SJCRH30 (cell line): Measurements from ENCODE around the gene UBTD2. TPM values are rescaled to one million over a fixed set of nuclear protein-coding genes. Genes with fewer than 3 reads are reported as not detected.

Experiments used
- DNase-seq, 2 experiments: peaks; one replicate each; pipeline ENCODE4 v3.0.0-alpha.2; 2015 to 2020
- H3K27ac ChIP-seq: fragments of 250-450 bp; sonication (Bioruptor Pico); 2 replicates; pipeline ENCODE4 v1.5.1; 2020; ENCODE audit warnings: mild to moderate bottlenecking, moderate library complexity
- H3K27me3 ChIP-seq: fragments of 250-450 bp; sonication (Bioruptor Pico); 2 replicates; pipeline ENCODE4 v1.5.1; 2020; ENCODE audit warnings: mild to moderate bottlenecking, moderate library complexity
- H3K36me3 ChIP-seq: fragments of 250-450 bp; sonication (Bioruptor Pico); 2 replicates; pipeline ENCODE4 v1.5.1; 2020; ENCODE audit warnings: mild to moderate bottlenecking, moderate library complexity
- H3K4me1 ChIP-seq: fragments of 250-450 bp; sonication (Bioruptor Pico); 2 replicates; pipeline ENCODE4 v1.5.1; 2020; ENCODE audit warnings: mild to moderate bottlenecking, moderate library complexity
- H3K4me3 ChIP-seq: fragments of 250-450 bp; sonication (Bioruptor Pico); 2 replicates; pipeline ENCODE4 v1.5.1; 2020; ENCODE audit warnings: mild to moderate bottlenecking, moderate library complexity
- H3K9me3 ChIP-seq: fragments of 250-450 bp; sonication (Bioruptor Pico); replicated peaks from 2 replicates; pipeline ENCODE4 v1.5.1; 2020; ENCODE audit warnings: mild to moderate bottlenecking, moderate library complexity
- total RNA-seq: library from RNA; depleted of rRNA; stranded (reverse); fragments of >200 nt; shearing (Covaris generic); gene quantifications from 2 replicates; pipeline ENCODE4 v1.2.3, GENCODE V29; 2014

Gene UBTD2
- total RNA-seq, 1 experiment from 2014 or later: 62.7 TPM

GRCh38 chr5:172281346-172281745 is 2.2 kb downstream of the UBTD2 start:
- H3K4me1 ChIP-seq: peaks cover 15% of the 10 kb centered on the region
- H3K36me3 ChIP-seq: peaks cover 13% of the 10 kb centered on the region
- H3K9me3 ChIP-seq: no peaks in the 10 kb centered on the region
- H3K4me3 ChIP-seq: peak overlapping the region; percentile 96
- no peaks in the 10 kb centered on the region for H3K27me3 ChIP-seq
- peak; percentile 15 to 38 for DNase-seq
- peak overlapping the region; percentile 97; the same call in 1 of the 2 replicates for H3K27ac ChIP-seq

GRCh38 chr5:172280929-172281328 is 2.6 kb downstream of the UBTD2 start:
- peak; percentile 35 to 61 for DNase-seq
- no peaks in the 10 kb centered on the region for H3K27me3 ChIP-seq
- H3K9me3 ChIP-seq: no peaks in the 10 kb centered on the region
- 0 out of 2 replicates have a peak overlapping the region, but pooled peaks have one; percentile 97 for H3K27ac ChIP-seq
- peaks cover 15% of the 10 kb centered on the region for H3K4me1 ChIP-seq
- peaks cover 16% of the 10 kb centered on the region for H3K36me3 ChIP-seq
- peak overlapping the region; percentile 96 for H3K4me3 ChIP-seq

GRCh38 chr5:172280317-172280716 is 3.2 kb downstream of the UBTD2 start:
- DNase-seq: no peak
- no peaks in the 10 kb centered on the region for H3K27me3 ChIP-seq
- no peak overlapping the region for H3K27ac ChIP-seq
- H3K4me1 ChIP-seq: peaks cover 15% of the 10 kb centered on the region
- no peak overlapping the region for H3K4me3 ChIP-seq
- H3K9me3 ChIP-seq: no peaks in the 10 kb centered on the region
- H3K36me3 ChIP-seq: peaks cover 16% of the 10 kb centered on the region

GRCh38 chr5:172278356-172278755 is 5.2 kb downstream of the UBTD2 start:
- H3K4me1 ChIP-seq: peaks cover 10% of the 10 kb centered on the region
- no peaks in the 10 kb centered on the region for H3K27me3 ChIP-seq
- no peak overlapping the region for H3K27ac ChIP-seq
- peaks cover 16% of the 10 kb centered on the region for H3K36me3 ChIP-seq
- DNase-seq: no peak
- H3K4me3 ChIP-seq: no peak overlapping the region
- no peaks in the 10 kb centered on the region for H3K9me3 ChIP-seq

- no peak for DNase-seq
- H3K36me3 ChIP-seq: peaks cover 16% of the 10 kb centered on the region
- no peaks in the 10 kb centered on the region for H3K27me3 ChIP-seq
- peaks cover 7% of the 10 kb centered on the region for H3K4me1 ChIP-seq
- H3K9me3 ChIP-seq: no peaks in the 10 kb centered on the region
- no peak overlapping the region for H3K4me3 ChIP-seq
- H3K27ac ChIP-seq: no peak overlapping the region
Observed at GRCh38 chr5:172276214-172276613, 7.3 kb downstream of the UBTD2 start.

- Histone ChIP-seq H3K27me3 (no peaks in the 10 kb centered on the region), H3K36me3 (peaks cover 19% of the 10 kb centered on the region)
- no peak for DNase-seq
Observed at GRCh38 chr5:172274951-172275753, 8.4 kb downstream of the UBTD2 start.

GRCh38 chr5:172267943-172268342 is 15.6 kb downstream of the UBTD2 start:
- Histone ChIP-seq H3K4me1 (no peaks in the 10 kb centered on the region), H3K36me3 (peaks cover 29% of the 10 kb centered on the region), H3K27me3 (no peaks in the 10 kb centered on the region), H3K9me3 (no peaks in the 10 kb centered on the region), H3K27ac (no peak overlapping the region), H3K4me3 (no peak overlapping the region)
- DNase-seq: no peak

More at GRCh38 chr5:172274951-172275753, 8.4 kb downstream of the UBTD2 start:
- Histone ChIP-seq H3K9me3 (no peaks in the 10 kb centered on the region), H3K4me3 (no peak overlapping the region), H3K4me1 (no peaks in the 10 kb centered on the region), H3K27ac (no peak overlapping the region)

- H3K9me3 ChIP-seq: no peaks in the 10 kb centered on the region
- H3K27me3 ChIP-seq: no peaks in the 10 kb centered on the region
- H3K4me1 ChIP-seq: no peaks in the 10 kb centered on the region
- no peak for DNase-seq
- H3K4me3 ChIP-seq: no peak overlapping the region
- no peak overlapping the region for H3K27ac ChIP-seq
- peaks cover 29% of the 10 kb centered on the region for H3K36me3 ChIP-seq
Observed at GRCh38 chr5:172266676-172267092, 16.9 kb downstream of the UBTD2 start.

GRCh38 chr5:172266071-172266675 is 17.4 kb downstream of the UBTD2 start:
- peaks cover 31% of the 10 kb centered on the region for H3K36me3 ChIP-seq
- no peak for DNase-seq
- no peaks in the 10 kb centered on the region for H3K27me3 ChIP-seq
- no peak overlapping the region for H3K27ac ChIP-seq
- H3K4me1 ChIP-seq: no peaks in the 10 kb centered on the region
- H3K9me3 ChIP-seq: no peaks in the 10 kb centered on the region
- no peak overlapping the region for H3K4me3 ChIP-seq

- no peak overlapping the region for H3K4me3 ChIP-seq
- H3K27me3 ChIP-seq: no peaks in the 10 kb centered on the region
- H3K4me1 ChIP-seq: no peaks in the 10 kb centered on the region
- no peak for DNase-seq
- H3K9me3 ChIP-seq: peaks cover 4% of the 10 kb centered on the region
- H3K27ac ChIP-seq: no peak overlapping the region
- peaks cover 32% of the 10 kb centered on the region for H3K36me3 ChIP-seq
Observed at GRCh38 chr5:172264815-172265395, 18.7 kb downstream of the UBTD2 start.

GRCh38 chr5:172255444-172255843 is 28.1 kb downstream of the UBTD2 start:
- peaks cover 11% of the 10 kb centered on the region for H3K9me3 ChIP-seq
- no peaks in the 10 kb centered on the region for H3K27me3 ChIP-seq
- no peak for DNase-seq
- H3K36me3 ChIP-seq: peaks cover 50% of the 10 kb centered on the region
- H3K4me1 ChIP-seq: no peaks in the 10 kb centered on the region
- no peak overlapping the region for H3K27ac ChIP-seq
- H3K4me3 ChIP-seq: no peak overlapping the region

- Histone ChIP-seq H3K4me1 (no peaks in the 10 kb centered on the region), H3K9me3 (peaks cover 11% of the 10 kb centered on the region), H3K27ac (no peak overlapping the region), H3K4me3 (no peak overlapping the region), H3K27me3 (no peaks in the 10 kb centered on the region), H3K36me3 (peaks cover 53% of the 10 kb centered on the region)
- DNase-seq: no peak
Observed at GRCh38 chr5:172252501-172252900, 31.1 kb downstream of the UBTD2 start.

- H3K27me3 ChIP-seq: no peaks in the 10 kb centered on the region
- no peaks in the 10 kb centered on the region for H3K4me1 ChIP-seq
- peak in 1 of 2 experiments; percentile 13 for DNase-seq
- H3K36me3 ChIP-seq: peaks cover 47% of the 10 kb centered on the region
- no peak overlapping the region for H3K4me3 ChIP-seq
- peaks cover 11% of the 10 kb centered on the region for H3K9me3 ChIP-seq
- no peak overlapping the region for H3K27ac ChIP-seq
Observed at GRCh38 chr5:172251419-172251818, 32.1 kb downstream of the UBTD2 start.

- peaks cover 26% of the 10 kb centered on the region for H3K36me3 ChIP-seq
- DNase-seq: no peak
- no peak overlapping the region for H3K4me3 ChIP-seq
- no peaks in the 10 kb centered on the region for H3K27me3 ChIP-seq
- H3K9me3 ChIP-seq: peaks cover 11% of the 10 kb centered on the region
- H3K4me1 ChIP-seq: no peaks in the 10 kb centered on the region
- no peak overlapping the region for H3K27ac ChIP-seq
Observed at GRCh38 chr5:172248637-172249036, 34.9 kb downstream of the UBTD2 start.

GRCh38 chr5:172245703-172246125 is 37.9 kb downstream of the UBTD2 start:
- Histone ChIP-seq H3K27ac (no peak overlapping the region), H3K27me3 (no peaks in the 10 kb centered on the region), H3K4me1 (no peaks in the 10 kb centered on the region), H3K9me3 (peaks cover 4% of the 10 kb centered on the region), H3K4me3 (no peak overlapping the region), H3K36me3 (peaks cover 22% of the 10 kb centered on the region)
- DNase-seq: no peak
